Testis (tissue), 3 donors: ENCODE results near the gene ACSS3. TPM values are rescaled to one million over a fixed set of nuclear protein-coding genes. Genes with fewer than 3 reads are reported as not detected.

Source experiments
- DNase-seq: peaks from one replicate; pipeline ENCODE4 v3.0.0-alpha.2; 2019
- H3K27ac ChIP-seq, 2 donors: fragments of 200-600 bp; sonication (generic); one replicate each; pipeline ENCODE4 v1.5.1; 2019
- H3K27me3 ChIP-seq: fragments of 200-600 bp; sonication (generic); one replicate; pipeline ENCODE4 v1.5.1; 2019
- H3K36me3 ChIP-seq: fragments of 200-600 bp; sonication (generic); one replicate; pipeline ENCODE4 v1.5.1; 2017; ENCODE audit warnings: low read depth; ENCODE audit errors: missing control alignments
- H3K4me1 ChIP-seq: fragments of 200-600 bp; sonication (generic); one replicate; pipeline ENCODE4 v1.5.1; 2019
- H3K4me3 ChIP-seq, 2 donors: fragments of 200-600 bp; sonication (generic); one replicate each; pipeline ENCODE4 v1.5.1; 2017 to 2019
- H3K9me3 ChIP-seq: fragments of 200-600 bp; sonication (generic); one replicate; pipeline ENCODE4 v1.5.1; 2017
- CTCF ChIP-seq, 3 experiments: fragments of 450-650 bp in 2 of 3; fragments of 200-600 bp in 1 of 3; sonication (generic) in 1 of 3; IDR thresholded peaks; one replicate each; pipeline ENCODE4 v1.5.1; 2016 to 2019; ENCODE audit warnings: antibody characterized with exemption in 3 of 3, mild to moderate bottlenecking in 2 of 3, moderate library complexity in 1 of 3
- POLR2A ChIP-seq: fragments of 450-650 bp; IDR thresholded peaks from one replicate; pipeline ENCODE4 v1.6.1; 2017; ENCODE audit warnings: antibody characterized with exemption, mild to moderate bottlenecking, moderate library complexity
- WGBS, 2 donors: methylation state at CpG; one replicate each; pipeline ENCODE4 v1.1.5; 2018; 5-methylcytosine and 5-hydroxymethylcytosine counted together
- intact Hi-C: fragments of 100-400 bp; cut with DNase I; formaldehyde crosslinking; loops from one replicate; pipeline ENCODE4 v1.15.1; 2023; ENCODE audit warnings: low total_unique reads
- polyA plus RNA-seq: library from polyadenylated mRNA; stranded (reverse); fragments of 350-450 nt; fragmentation: Illumina TruSeq; extraction: RNeasy Lipid Tissue Mini Kit (QIAGEN cat#74804); gene quantifications from one replicate; pipeline ENCODE4 v1.2.3, GENCODE V29; 2014; ENCODE audit warnings: low read depth, low replicate concordance; ENCODE audit not compliant: insufficient read depth
- total RNA-seq, 2 donors: library from RNA; depleted of rRNA; stranded (reverse); fragments of >200 nt; gene quantifications; one replicate each; pipeline ENCODE4 v1.2.3, GENCODE V29; 2016

Gene ACSS3
- total and polyA plus RNA-seq, 3 donors from 2014 or later = 7.5 to 22.8 (median 17.1) TPM

GRCh38 chr12:81070846-81071245 lies 7.0 kb upstream of the ACSS3 start:
- no peak overlapping the region for H3K4me3 ChIP-seq
- no peaks in the 10 kb centered on the region for H3K27me3 ChIP-seq
- no peak overlapping the region for H3K27ac ChIP-seq
- no peaks in the 10 kb centered on the region for H3K36me3 ChIP-seq
- H3K9me3 ChIP-seq = no peaks in the 10 kb centered on the region
- intact Hi-C loops = no loop called here
- TF ChIP-seq CTCF (IDR thresholded peaks at IDR 0.05) = no peak
- no peak for TF ChIP-seq POLR2A
- no peak for DNase-seq
- no peaks in the 10 kb centered on the region for H3K4me1 ChIP-seq

- Histone ChIP-seq H3K36me3 (no peaks in the 10 kb centered on the region), H3K27me3 (no peaks in the 10 kb centered on the region), H3K4me3 (no peak overlapping the region), H3K9me3 (no peaks in the 10 kb centered on the region), H3K4me1 (no peaks in the 10 kb centered on the region), H3K27ac (no peak overlapping the region)
- TF ChIP-seq CTCF (IDR thresholded peaks at IDR 0.05) (no peak), POLR2A (no peak)
- 58 to 59% methylated on average over 3 of the region's 3 CpGs for WGBS, 2 donors
- DNase-seq = no peak
- intact Hi-C loops = no loop called here
Measured at GRCh38 chr12:81075539-81075938, 2.3 kb upstream of the ACSS3 start.

- no peaks in the 10 kb centered on the region for H3K36me3 ChIP-seq
- peak overlapping the region; percentile 81 to 85 for H3K27ac ChIP-seq
- no peaks in the 10 kb centered on the region for H3K4me1 ChIP-seq
- DNase-seq = peak; percentile 60
- TF ChIP-seq CTCF (IDR thresholded peaks at IDR 0.05) (no peak), POLR2A (no peak)
- H3K4me3 ChIP-seq = peak overlapping the region; percentile 63 to 77
- H3K27me3 ChIP-seq = no peaks in the 10 kb centered on the region
- WGBS, 2 donors = 10 to 16% methylated on average over 6 of the region's 6 CpGs
- no peaks in the 10 kb centered on the region for H3K9me3 ChIP-seq
- intact Hi-C loops = no loop called here
Measured at GRCh38 chr12:81077329-81077685, 572 bp upstream of the ACSS3 start.

GRCh38 chr12:81078469-81079196 lies 754 bp downstream of the ACSS3 start:
- Histone ChIP-seq H3K27ac (peak overlapping the region; percentile 81 to 85), H3K4me3 (peak overlapping the region; percentile 63 to 77), H3K4me1 (no peaks in the 10 kb centered on the region), H3K27me3 (no peaks in the 10 kb centered on the region), H3K9me3 (no peaks in the 10 kb centered on the region), H3K36me3 (no peaks in the 10 kb centered on the region)
- peak; percentile 25 for DNase-seq
- WGBS, 2 donors = 13% methylated on average over 9 to 10 of the region's 10 CpGs
- intact Hi-C loops = no loop called here
- TF ChIP-seq POLR2A (no peak), CTCF (IDR thresholded peaks at IDR 0.05) (no peak)
